ENCODE results near the gene SPSB2.

- TF ChIP-seq CTCF (conservative IDR thresholded peaks at IDR 0.05) (no peak), ZFX (IDR thresholded peaks at IDR 0.05) (no peak)
Measured at GRCh38 chr12:6914947-6915788, 42.1 kb upstream of the SPSB2 start.

All from C4-2B (cell line).